IMR-90 (cell line): Measurements from ENCODE around the gene ANKLE1. TPM values are rescaled to one million over a fixed set of nuclear protein-coding genes. Genes with fewer than 3 reads are reported as not detected.

Experiments
- ATAC-seq: fragments of 200-7000 bp; cut with Tn5 transposase; 2 replicates; pipeline ENCODE4 v1.9.1; 2020; ENCODE audit warnings: low read depth, mild to moderate bottlenecking, moderate library complexity
- BruUV-seq: library from RNA; stranded (reverse); fragments of 400-500 nt; replicated peaks from 2 replicates; lab custom pipeline; 2021; lab: Mats Ljungman, UMichigan
- CTCF ChIA-PET: fragments of 300-600 bp; formaldehyde crosslinking; extraction: SDS; loops from one replicate; lab custom pipeline; 2021; ENCODE audit warnings: antibody characterized with exemption; lab: Yijun Ruan, JAX
- POLR2A ChIA-PET: fragments of 300-600 bp; sonication (Branson Sonifier 250); formaldehyde crosslinking; loops from one replicate; lab custom pipeline; 2022; ENCODE audit warnings: antibody characterized with exemption; ENCODE audit not compliant: unreplicated experiment; lab: Charles Lee
- DNase-seq: peaks from one replicate; pipeline ENCODE4 v3.0.0; 2013
- H2AFZ ChIP-seq: replicated peaks from 2 replicates; pipeline ENCODE3; 2013; ENCODE audit warnings: low read length, mild to moderate bottlenecking; ENCODE audit not compliant: poor library complexity
- H2AK5ac ChIP-seq: 2 replicates; pipeline ENCODE4 v1.6.1; 2013; ENCODE audit warnings: low read depth, low read length, inconsistent platforms
- H2AK9ac ChIP-seq: replicated peaks from 2 replicates; pipeline ENCODE3; 2013; ENCODE audit warnings: mild to moderate bottlenecking, low read depth, low read length, moderate library complexity; ENCODE audit not compliant: poor library complexity
- H2BK120ac ChIP-seq: 2 replicates; pipeline ENCODE4 v1.6.1; 2013; ENCODE audit warnings: low read depth, low read length, inconsistent platforms
- H2BK15ac ChIP-seq: 3 replicates; pipeline ENCODE4 v1.6.1; 2013; ENCODE audit warnings: low read depth, low read length, inconsistent platforms
- H2BK20ac ChIP-seq: 2 replicates; pipeline ENCODE4 v1.6.1; 2013; ENCODE audit warnings: low read depth, mild to moderate bottlenecking, inconsistent platforms, low read length, moderate library complexity
- H2BK5ac ChIP-seq: 2 replicates; pipeline ENCODE4 v1.6.1; 2013; ENCODE audit warnings: mild to moderate bottlenecking, low read depth, low read length, inconsistent platforms; ENCODE audit not compliant: poor library complexity, severe bottlenecking
- H3K14ac ChIP-seq: replicated peaks from 2 replicates; pipeline ENCODE4 v1.6.1; 2013; ENCODE audit warnings: low read depth, low read length, inconsistent platforms
- H3K18ac ChIP-seq: 2 replicates; pipeline ENCODE4 v1.6.1; 2013; ENCODE audit warnings: low read depth, low read length, control low read depth
- H3K23ac ChIP-seq: 2 replicates; pipeline ENCODE4 v1.6.1; 2013; ENCODE audit warnings: low read depth, low read length, inconsistent platforms
- H3K27ac ChIP-seq: 2 replicates; pipeline ENCODE4 v1.5.1; 2013; ENCODE audit warnings: mild to moderate bottlenecking, control low read depth, low read length; ENCODE audit not compliant: insufficient read depth
- H3K27me3 ChIP-seq: 2 replicates; pipeline ENCODE4 v1.6.1; 2013; ENCODE audit warnings: low read length; ENCODE audit not compliant: control insufficient read depth, insufficient read depth
- H3K36me3 ChIP-seq: 2 replicates; pipeline ENCODE4 v1.6.1; 2013; ENCODE audit warnings: low read length, mixed read lengths; ENCODE audit not compliant: control insufficient read depth, insufficient read depth
- H3K4ac ChIP-seq: 2 replicates; pipeline ENCODE4 v1.6.1; 2013; ENCODE audit warnings: low read depth, low read length, inconsistent platforms
- H3K4me1 ChIP-seq: 2 replicates; pipeline ENCODE4 v1.6.1; 2013; ENCODE audit warnings: low read length, mixed read lengths; ENCODE audit not compliant: control insufficient read depth, insufficient read depth
- H3K4me2 ChIP-seq: 2 replicates; pipeline ENCODE4 v1.6.1; 2013; ENCODE audit warnings: low read depth, mild to moderate bottlenecking, control low read depth, low read length, moderate library complexity
- H3K4me3 ChIP-seq: 2 replicates; pipeline ENCODE4 v1.5.1; 2013; ENCODE audit warnings: low read depth, mild to moderate bottlenecking, control low read depth, low read length, moderate library complexity; ENCODE audit not compliant: insufficient read depth
- H3K56ac ChIP-seq: 2 replicates; pipeline ENCODE4 v1.6.1; 2013; ENCODE audit warnings: low read length, inconsistent platforms; ENCODE audit not compliant: insufficient read depth; ENCODE audit errors: extremely low read depth
- H3K79me1 ChIP-seq, 2 experiments: 2 replicates each; pipeline ENCODE4 v1.6.1; 2013; ENCODE audit warnings: low read length in 2 of 2, inconsistent platforms in 1 of 2, low read depth in 1 of 2
- H3K9ac ChIP-seq: 2 replicates; pipeline ENCODE4 v1.6.1; 2013; ENCODE audit warnings: low read depth, low read length, control low read depth
- H3K9me1 ChIP-seq: 2 replicates; pipeline ENCODE4 v1.6.1; 2013; ENCODE audit warnings: low read length, inconsistent platforms; ENCODE audit not compliant: insufficient read depth
- H3K9me3 ChIP-seq: 2 replicates; pipeline ENCODE4 v1.6.1; 2013; ENCODE audit warnings: low read length; ENCODE audit not compliant: control insufficient read depth, insufficient read depth
- H4K20me1 ChIP-seq: 2 replicates; pipeline ENCODE4 v1.6.1; 2013; ENCODE audit warnings: low read length, inconsistent platforms; ENCODE audit not compliant: insufficient read depth
- H4K5ac ChIP-seq: 2 replicates; pipeline ENCODE4 v1.6.1; 2013; ENCODE audit warnings: mild to moderate bottlenecking, low read depth, low read length, control low read depth
- H4K8ac ChIP-seq, 2 experiments: 2 replicates each; pipeline ENCODE4 v1.6.1; 2013; ENCODE audit warnings: low read depth in 2 of 2, low read length in 2 of 2, control low read depth in 1 of 2, inconsistent platforms in 1 of 2
- H4K91ac ChIP-seq: 2 replicates; pipeline ENCODE4 v1.6.1; 2013; ENCODE audit warnings: low read depth, low read length, inconsistent platforms; ENCODE audit not compliant: insufficient read depth
- BHLHE40 ChIP-seq: fragments of 150-350 bp; IDR thresholded peaks from 2 replicates; pipeline ENCODE4 v1.6.1; 2016; ENCODE audit warnings: mild to moderate bottlenecking, low read depth, low read length
- CEBPB ChIP-seq: IDR thresholded peaks from 2 replicates; pipeline ENCODE4 v1.6.1; 2012; ENCODE audit warnings: low read depth, low read length, improper control_type of control experiment
- CHD1 ChIP-seq: IDR thresholded peaks from 2 replicates; pipeline ENCODE4 v1.6.1; 2012; ENCODE audit warnings: low read depth, low read length, improper control_type of control experiment
- FOS ChIP-seq: fragments of 150-350 bp; IDR thresholded peaks from 2 replicates; pipeline ENCODE4 v1.6.1; 2016; ENCODE audit warnings: low read depth, low read length
- MXI1 ChIP-seq: IDR thresholded peaks from 2 replicates; pipeline ENCODE4 v1.6.1; 2012; ENCODE audit warnings: low read depth, mild to moderate bottlenecking, low read length, moderate library complexity, borderline replicate concordance
- NFE2L2 ChIP-seq: fragments of 150-350 bp; IDR thresholded peaks from 2 replicates; pipeline ENCODE4 v1.6.1; 2016; ENCODE audit warnings: low read depth, mild to moderate bottlenecking, low read length
- POLR2A ChIP-seq: IDR thresholded peaks from 2 replicates; pipeline ENCODE4 v1.6.1; 2012; ENCODE audit warnings: mild to moderate bottlenecking, low read depth, low read length
- RCOR1 ChIP-seq: IDR thresholded peaks from 2 replicates; pipeline ENCODE4 v1.6.1; 2012; ENCODE audit warnings: mild to moderate bottlenecking, low read length, improper control_type of control experiment; ENCODE audit not compliant: insufficient replicate concordance
- SMC3 ChIP-seq: fragments of 150-350 bp; IDR thresholded peaks from 2 replicates; pipeline ENCODE4 v1.6.1; 2016; ENCODE audit warnings: low read depth, mild to moderate bottlenecking, antibody characterized with exemption, low read length, moderate library complexity
- WGBS, 2 experiments: methylation state at CpG; one replicate each; pipeline versions ENCODE4 v1.1.5 to v1.1.7; 2013; ENCODE audit warnings: missing lambda C conversion rate in 2 of 2; ENCODE audit not compliant: insufficient read length in 1 of 2; ENCODE audit errors: extremely low coverage in 2 of 2; 5-methylcytosine and 5-hydroxymethylcytosine counted together
- dilution Hi-C: fragments of 300-500 bp; cut with HindIII; formaldehyde crosslinking; loops from one replicate; pipeline ENCODE4 v1.14.3; 2018; ENCODE audit warnings: low sequenced_read_pairs; ENCODE audit not compliant: unreplicated experiment
- in situ Hi-C: fragments of 300-500 bp; cut with MboI; formaldehyde crosslinking; loops from 3 replicates; pipeline ENCODE4 v1.14.3; 2019; ENCODE audit warnings: low sequenced_read_pairs, inconsistent platforms, mixed read lengths
- intact Hi-C: fragments of 100-400 bp; cut with micrococcal nuclease; formaldehyde crosslinking; loops from 2 replicates; pipeline ENCODE4 v1.10.0; 2022
- polyA plus RNA-seq, 3 experiments: library from polyadenylated mRNA; depleted of rRNA; stranded (reverse); fragments of >200 nt; gene quantifications; 2 replicates each; pipeline ENCODE4 v1.2.3, GENCODE V29; 2012; ENCODE audit warnings: low replicate concordance in 1 of 3
- total RNA-seq: library from RNA; depleted of rRNA; stranded (reverse); fragments of >200 nt; gene quantifications from 2 replicates; pipeline ENCODE4 v1.2.3, GENCODE V29; 2012
- TF ChIP-seq, protein P1 (sequence below): fragments of 150-350 bp; IDR thresholded peaks from 2 replicates; pipeline ENCODE4 v1.6.1; 2017; ENCODE audit warnings: mild to moderate bottlenecking, antibody characterized with exemption, low read length, low read depth
- TF ChIP-seq, protein P2 (sequence below): conservative IDR thresholded peaks from 2 replicates; pipeline ENCODE4 v1.5.1; 2012; ENCODE audit warnings: mild to moderate bottlenecking, low read depth, low read length, improper control_type of control experiment

ANKLE1 gene
- total and polyA plus RNA-seq, 2 of the 4 experiments (the other 2 are of a cell fraction), result under 0.01 to 0.87 TPM

DNA sequence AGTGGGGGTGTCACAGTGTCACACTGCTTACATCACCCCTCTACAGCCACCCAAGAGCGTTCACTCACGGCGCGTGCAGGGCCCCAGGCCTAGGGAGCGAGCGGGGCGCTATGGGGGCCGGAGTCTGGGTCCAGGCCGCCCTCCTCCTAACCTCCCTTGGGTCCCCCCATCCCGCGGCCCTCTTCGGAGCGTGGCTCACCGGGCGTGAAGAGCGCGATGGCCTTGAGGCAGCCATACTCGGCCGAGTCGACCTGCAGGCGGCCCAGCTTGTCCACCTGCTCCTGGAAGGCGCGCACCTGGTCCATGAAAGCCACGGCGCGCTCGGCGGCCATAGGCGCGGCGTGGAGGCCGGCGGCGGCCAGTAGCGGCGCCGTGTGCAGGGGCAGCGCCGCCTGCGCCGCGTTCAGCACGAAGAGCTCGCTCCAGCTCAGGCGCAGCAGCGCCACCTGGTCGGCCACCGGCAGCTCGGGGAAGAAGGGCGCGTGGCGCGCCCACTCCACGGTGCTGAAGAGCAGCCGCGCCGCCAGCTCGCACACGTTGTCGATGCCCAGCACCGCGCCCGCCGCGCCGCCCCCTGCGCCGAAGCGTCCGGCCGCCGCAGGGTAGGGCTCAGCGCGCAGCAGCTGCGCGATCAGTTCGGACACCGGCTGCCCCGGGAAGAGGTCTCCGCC is 46.3 kb upstream of the ANKLE1 start (continued):
- TF ChIP-seq CHD1, result no peak
- no peak for TF ChIP-seq NFE2L2

DNA sequence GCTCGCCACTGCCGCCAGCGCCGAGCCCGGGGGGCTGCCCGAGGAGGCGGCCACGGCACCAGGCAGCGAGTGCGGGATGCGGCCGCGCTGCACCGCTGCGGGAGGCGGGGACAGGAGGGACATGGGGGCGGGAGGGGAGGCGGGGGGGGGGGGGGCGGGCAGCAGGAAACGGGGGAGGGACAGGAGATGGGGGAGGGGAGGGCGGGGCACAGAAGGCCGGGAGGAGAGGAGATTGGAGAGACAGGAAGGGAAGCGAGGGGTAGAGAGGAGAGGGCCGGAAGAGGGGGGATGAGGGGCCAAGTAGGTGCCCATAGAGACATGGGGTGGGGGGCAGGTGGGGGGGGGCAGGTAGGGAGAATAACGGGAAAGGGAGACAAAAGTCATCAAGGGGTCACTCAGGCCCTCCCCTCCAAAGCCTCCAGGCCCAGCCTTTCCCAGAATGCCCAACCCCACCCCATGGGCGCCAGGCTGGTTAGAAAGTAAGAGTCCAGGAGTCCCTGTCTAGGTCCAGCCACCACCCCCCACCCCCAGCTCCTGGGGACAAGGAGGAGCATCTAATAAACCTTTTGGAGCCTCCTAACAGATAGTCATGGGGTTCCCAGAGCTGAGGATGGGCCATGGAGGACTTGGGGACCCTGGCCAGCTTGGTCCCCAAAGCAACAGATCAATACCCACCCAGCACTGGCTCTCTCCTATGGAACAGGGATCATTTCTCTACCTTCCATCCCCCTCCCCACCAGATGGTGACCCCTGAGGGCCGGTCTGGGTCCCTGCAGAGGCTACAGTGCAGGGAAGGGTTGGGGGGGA is 45.5 kb upstream of the ANKLE1 start:
- POLR2A ChIA-PET, result interaction anchor here (1.0 kb wide), 1 partner anchor 9 kb away, joined by 3 read pairs; no protein-coding TSS in a partner anchor
- dilution Hi-C loops, result no loop called here
- Histone ChIP-seq H3K18ac (no peak overlapping the region), H3K79me1 (peaks cover 39 to 64% of the 10 kb centered on the region in 2 experiments), H3K9me1 (peaks cover 5% of the 10 kb centered on the region), H2BK20ac (no peak overlapping the region), H3K14ac (peak overlapping the region; percentile 68; the same call in 1 of the 2 replicates), H3K56ac (no peak overlapping the region; the same call in 1 of the 2 replicates), H3K4me2 (peak overlapping the region; percentile 33), H2AFZ (peak overlapping the region; percentile 91), H4K5ac (no peak overlapping the region), H2BK15ac (no peak overlapping the region; the same call in 2 of the 3 replicates), H4K8ac (peak overlapping the region; percentile 75 to 93; a peak in 3 of 4 replicates), H4K91ac (peak overlapping the region; percentile 66), H2AK5ac (peak overlapping the region; percentile 66), H2BK5ac (peak overlapping the region; percentile 27), H3K9me3 (no peaks in the 10 kb centered on the region), H2BK120ac (peak overlapping the region; percentile 44; the same call in 1 of the 2 replicates), H3K27ac (peak overlapping the region; percentile 36), H3K4ac (peak overlapping the region; percentile 89), H3K23ac (peak overlapping the region; percentile 48; the same call in 1 of the 2 replicates), H2AK9ac (peak overlapping the region; percentile 96), H3K9ac (peak overlapping the region; percentile 43; the same call in 1 of the 2 replicates), H3K4me1 (peaks cover 12% of the 10 kb centered on the region), H3K36me3 (peaks cover 34% of the 10 kb centered on the region), H4K20me1 (peaks cover 16% of the 10 kb centered on the region), H3K27me3 (no peaks in the 10 kb centered on the region), H3K4me3 (peak overlapping the region; percentile 54)
- BruUV-seq, result no TSS peak
- TF ChIP-seq MXI1 (no peak), FOS (no peak), POLR2A (no peak), CEBPB (no peak), NFE2L2 (no peak), BHLHE40 (no peak), CHD1 (no peak), SMC3 (no peak), RCOR1 (no peak)
- TF ChIP-seq, protein P1, sequence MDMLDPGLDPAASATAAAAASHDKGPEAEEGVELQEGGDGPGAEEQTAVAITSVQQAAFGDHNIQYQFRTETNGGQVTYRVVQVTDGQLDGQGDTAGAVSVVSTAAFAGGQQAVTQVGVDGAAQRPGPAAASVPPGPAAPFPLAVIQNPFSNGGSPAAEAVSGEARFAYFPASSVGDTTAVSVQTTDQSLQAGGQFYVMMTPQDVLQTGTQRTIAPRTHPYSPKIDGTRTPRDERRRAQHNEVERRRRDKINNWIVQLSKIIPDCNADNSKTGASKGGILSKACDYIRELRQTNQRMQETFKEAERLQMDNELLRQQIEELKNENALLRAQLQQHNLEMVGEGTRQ, result no peak
- TF ChIP-seq, protein P2, sequence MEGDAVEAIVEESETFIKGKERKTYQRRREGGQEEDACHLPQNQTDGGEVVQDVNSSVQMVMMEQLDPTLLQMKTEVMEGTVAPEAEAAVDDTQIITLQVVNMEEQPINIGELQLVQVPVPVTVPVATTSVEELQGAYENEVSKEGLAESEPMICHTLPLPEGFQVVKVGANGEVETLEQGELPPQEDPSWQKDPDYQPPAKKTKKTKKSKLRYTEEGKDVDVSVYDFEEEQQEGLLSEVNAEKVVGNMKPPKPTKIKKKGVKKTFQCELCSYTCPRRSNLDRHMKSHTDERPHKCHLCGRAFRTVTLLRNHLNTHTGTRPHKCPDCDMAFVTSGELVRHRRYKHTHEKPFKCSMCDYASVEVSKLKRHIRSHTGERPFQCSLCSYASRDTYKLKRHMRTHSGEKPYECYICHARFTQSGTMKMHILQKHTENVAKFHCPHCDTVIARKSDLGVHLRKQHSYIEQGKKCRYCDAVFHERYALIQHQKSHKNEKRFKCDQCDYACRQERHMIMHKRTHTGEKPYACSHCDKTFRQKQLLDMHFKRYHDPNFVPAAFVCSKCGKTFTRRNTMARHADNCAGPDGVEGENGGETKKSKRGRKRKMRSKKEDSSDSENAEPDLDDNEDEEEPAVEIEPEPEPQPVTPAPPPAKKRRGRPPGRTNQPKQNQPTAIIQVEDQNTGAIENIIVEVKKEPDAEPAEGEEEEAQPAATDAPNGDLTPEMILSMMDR, result no peak
- no CpG with 5 or more reads among the region's 27 CpGs for WGBS, 2 experiments
- CTCF ChIA-PET, result interaction anchor here (0.6 kb wide), 1 partner anchor 184 kb away, joined by 3 read pairs; no protein-coding TSS in a partner anchor
- peak; percentile 29 for DNase-seq
- ATAC-seq, result peak; percentile 62
- in situ Hi-C loops, result no loop called here
- intact Hi-C loops, result no loop called here
